Measurements from ENCODE around the gene ITIH2.
A peak's percentile ranks its signal among the peaks of the same experiment; 100 is the strongest.
"Not testable (repeated sequence)": the region's sequence is repeated elsewhere in the genome, so short reads cannot be mapped to it uniquely, and the experiment has no call there.

The ITIH2 gene, protein sequence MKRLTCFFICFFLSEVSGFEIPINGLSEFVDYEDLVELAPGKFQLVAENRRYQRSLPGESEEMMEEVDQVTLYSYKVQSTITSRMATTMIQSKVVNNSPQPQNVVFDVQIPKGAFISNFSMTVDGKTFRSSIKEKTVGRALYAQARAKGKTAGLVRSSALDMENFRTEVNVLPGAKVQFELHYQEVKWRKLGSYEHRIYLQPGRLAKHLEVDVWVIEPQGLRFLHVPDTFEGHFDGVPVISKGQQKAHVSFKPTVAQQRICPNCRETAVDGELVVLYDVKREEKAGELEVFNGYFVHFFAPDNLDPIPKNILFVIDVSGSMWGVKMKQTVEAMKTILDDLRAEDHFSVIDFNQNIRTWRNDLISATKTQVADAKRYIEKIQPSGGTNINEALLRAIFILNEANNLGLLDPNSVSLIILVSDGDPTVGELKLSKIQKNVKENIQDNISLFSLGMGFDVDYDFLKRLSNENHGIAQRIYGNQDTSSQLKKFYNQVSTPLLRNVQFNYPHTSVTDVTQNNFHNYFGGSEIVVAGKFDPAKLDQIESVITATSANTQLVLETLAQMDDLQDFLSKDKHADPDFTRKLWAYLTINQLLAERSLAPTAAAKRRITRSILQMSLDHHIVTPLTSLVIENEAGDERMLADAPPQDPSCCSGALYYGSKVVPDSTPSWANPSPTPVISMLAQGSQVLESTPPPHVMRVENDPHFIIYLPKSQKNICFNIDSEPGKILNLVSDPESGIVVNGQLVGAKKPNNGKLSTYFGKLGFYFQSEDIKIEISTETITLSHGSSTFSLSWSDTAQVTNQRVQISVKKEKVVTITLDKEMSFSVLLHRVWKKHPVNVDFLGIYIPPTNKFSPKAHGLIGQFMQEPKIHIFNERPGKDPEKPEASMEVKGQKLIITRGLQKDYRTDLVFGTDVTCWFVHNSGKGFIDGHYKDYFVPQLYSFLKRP

DNA sequence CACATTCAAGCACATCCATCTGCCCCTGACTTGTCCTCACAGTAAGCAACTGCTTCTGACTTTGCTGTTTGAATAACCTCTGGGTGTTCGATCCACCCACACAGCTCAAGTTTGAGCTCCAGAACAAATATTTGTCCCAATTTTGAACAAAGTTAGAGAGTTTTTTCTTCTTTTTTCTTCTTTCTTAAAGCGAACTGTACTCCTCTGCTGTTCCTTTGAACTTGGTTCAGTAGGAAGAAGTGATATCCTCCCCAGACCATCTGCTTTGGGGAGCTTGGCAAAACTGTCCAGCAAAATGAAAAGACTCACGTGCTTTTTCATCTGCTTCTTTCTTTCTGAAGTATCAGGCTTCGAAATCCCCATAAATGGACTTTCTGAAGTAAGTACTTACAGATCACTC lies at the start of gene ITIH2:
Gene ITIH2 (plus strand): TSS at position 177 of the 400 bp plus-strand sequence. CDS start 119 bp downstream, at position 296.
- no peaks in the 10 kb centered on the region for H3K36me3 Mint-ChIP-seq (ENCODE audit: low read depth)
- H3K4me1 Mint-ChIP-seq: no peaks in the 10 kb centered on the region
- DNase-seq (no peak), ATAC-seq (no peak)
- no peak within 1 kb of the TSS for H3K4me3 Mint-ChIP-seq
- no peaks in the 10 kb centered on the region for H3K9me3 Mint-ChIP-seq
- no peak within 1 kb of the TSS for H3K27ac Mint-ChIP-seq
- peaks cover 39% of the 10 kb centered on the region for H3K27me3 Mint-ChIP-seq

DNA sequence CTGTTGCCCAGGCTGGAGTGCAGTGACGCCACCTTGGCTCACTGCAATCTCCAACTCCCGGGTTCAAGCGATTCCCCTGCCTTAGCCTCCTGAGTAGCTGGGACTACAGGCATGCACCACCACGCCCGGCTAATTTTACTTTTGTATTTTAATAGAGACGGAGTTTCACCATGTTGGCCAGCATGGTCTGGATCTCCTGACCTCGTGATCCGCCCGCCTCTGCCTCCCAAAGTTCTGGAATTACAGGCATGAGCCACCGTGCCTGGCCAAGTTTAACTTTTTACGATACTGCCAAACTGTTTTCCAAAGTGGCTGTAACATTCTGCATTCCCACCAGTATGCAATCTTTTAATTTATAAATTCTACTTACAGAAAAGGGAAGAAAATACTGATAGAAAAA lies 46.0 kb upstream of the ITIH2 start:
- H3K4me1 Mint-ChIP-seq; H3K36me3 Mint-ChIP-seq (ENCODE audit: low read depth); H3K9me3 Mint-ChIP-seq; H3K27ac Mint-ChIP-seq; ATAC-seq; H3K4me3 Mint-ChIP-seq; DNase-seq: not testable (repeated sequence)
- peaks cover 21% of the 10 kb centered on the region for H3K27me3 Mint-ChIP-seq

- ATAC-seq (no peak), DNase-seq (no peak)
- Mint-ChIP-seq H3K36me3 (ENCODE audit: low read depth) (no peaks in the 10 kb centered on the region), H3K27ac (no peak overlapping the region), H3K4me1 (no peaks in the 10 kb centered on the region), H3K4me3 (no peak overlapping the region), H3K27me3 (peaks cover 23% of the 10 kb centered on the region), H3K9me3 (no peaks in the 10 kb centered on the region)
These were observed 45.6 kb upstream of the ITIH2 start for GRCh38 chr10:7657552-7657951.

DNA sequence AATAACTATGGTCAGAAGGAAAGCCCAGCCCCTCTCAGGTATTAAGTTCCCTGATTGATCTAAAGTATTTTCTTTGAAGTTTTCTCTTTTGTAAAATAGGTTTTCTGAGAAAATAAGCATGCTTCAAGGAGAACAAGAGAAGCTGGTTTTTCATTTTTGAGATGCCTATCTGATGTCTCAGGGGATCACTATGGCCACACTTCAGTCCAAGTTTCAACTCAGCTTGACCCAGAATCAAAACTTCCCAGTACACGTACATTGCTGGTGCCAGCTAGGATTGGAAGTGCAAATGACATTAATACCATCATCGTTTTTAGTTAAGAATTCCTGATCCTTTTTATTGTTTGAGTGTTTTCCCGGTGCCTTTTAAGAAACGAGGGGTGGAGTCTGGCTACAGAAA lies 43.6 kb upstream of the ITIH2 start:
- H3K27me3 Mint-ChIP-seq: peaks cover 34% of the 10 kb centered on the region
- H3K4me3 Mint-ChIP-seq: no peak overlapping the region
- H3K36me3 Mint-ChIP-seq (ENCODE audit: low read depth): no peaks in the 10 kb centered on the region
- DNase-seq (no peak), ATAC-seq (no peak)
- no peak overlapping the region for H3K27ac Mint-ChIP-seq
- no peaks in the 10 kb centered on the region for H3K9me3 Mint-ChIP-seq
- no peaks in the 10 kb centered on the region for H3K4me1 Mint-ChIP-seq

DNA sequence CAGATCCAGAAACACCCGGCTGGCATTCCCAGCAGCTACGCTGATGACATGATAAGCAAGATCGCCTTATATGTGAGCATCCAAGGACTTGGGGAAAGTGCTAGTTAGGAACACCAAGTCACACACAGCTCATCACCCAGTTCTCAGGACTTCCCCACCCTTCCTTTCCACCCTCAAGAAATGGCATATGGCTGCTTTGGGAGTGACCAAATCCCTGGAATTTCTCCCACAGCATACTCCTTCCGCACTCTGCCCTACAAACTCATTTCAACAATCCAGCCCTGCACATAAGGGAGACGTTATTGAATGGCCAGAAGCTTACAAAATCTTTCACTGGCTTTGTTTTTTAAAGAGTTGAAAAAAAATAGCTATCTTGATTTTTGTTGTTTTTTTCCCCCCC lies 40.6 kb upstream of the ITIH2 start:
- ATAC-seq: no peak
- H3K36me3 Mint-ChIP-seq (ENCODE audit: low read depth): no peaks in the 10 kb centered on the region
- no peak overlapping the region for H3K4me3 Mint-ChIP-seq
- H3K9me3 Mint-ChIP-seq: no peaks in the 10 kb centered on the region
- H3K4me1 Mint-ChIP-seq: peaks cover 9% of the 10 kb centered on the region
- DNase-seq: no peak
- no peak overlapping the region for H3K27ac Mint-ChIP-seq
- H3K27me3 Mint-ChIP-seq: peaks cover 53% of the 10 kb centered on the region

GRCh38 chr10:7664707-7665106 lies 38.4 kb upstream of the ITIH2 start:
- Mint-ChIP-seq H3K9me3 (no peaks in the 10 kb centered on the region), H3K4me3 (no peak overlapping the region), H3K27me3 (peaks cover 53% of the 10 kb centered on the region), H3K4me1 (peaks cover 12% of the 10 kb centered on the region), H3K36me3 (ENCODE audit: low read depth) (no peaks in the 10 kb centered on the region), H3K27ac (no peak overlapping the region)
- ATAC-seq: no peak
- DNase-seq: no peak

GRCh38 chr10:7665767-7666166 lies 37.3 kb upstream of the ITIH2 start:
- DNase-seq: no peak
- Mint-ChIP-seq H3K27ac (no peak overlapping the region), H3K36me3 (ENCODE audit: low read depth) (no peaks in the 10 kb centered on the region), H3K4me1 (peaks cover 12% of the 10 kb centered on the region), H3K4me3 (peak overlapping the region; percentile 63), H3K27me3 (peaks cover 55% of the 10 kb centered on the region), H3K9me3 (no peaks in the 10 kb centered on the region)
- no peak for ATAC-seq

DNA sequence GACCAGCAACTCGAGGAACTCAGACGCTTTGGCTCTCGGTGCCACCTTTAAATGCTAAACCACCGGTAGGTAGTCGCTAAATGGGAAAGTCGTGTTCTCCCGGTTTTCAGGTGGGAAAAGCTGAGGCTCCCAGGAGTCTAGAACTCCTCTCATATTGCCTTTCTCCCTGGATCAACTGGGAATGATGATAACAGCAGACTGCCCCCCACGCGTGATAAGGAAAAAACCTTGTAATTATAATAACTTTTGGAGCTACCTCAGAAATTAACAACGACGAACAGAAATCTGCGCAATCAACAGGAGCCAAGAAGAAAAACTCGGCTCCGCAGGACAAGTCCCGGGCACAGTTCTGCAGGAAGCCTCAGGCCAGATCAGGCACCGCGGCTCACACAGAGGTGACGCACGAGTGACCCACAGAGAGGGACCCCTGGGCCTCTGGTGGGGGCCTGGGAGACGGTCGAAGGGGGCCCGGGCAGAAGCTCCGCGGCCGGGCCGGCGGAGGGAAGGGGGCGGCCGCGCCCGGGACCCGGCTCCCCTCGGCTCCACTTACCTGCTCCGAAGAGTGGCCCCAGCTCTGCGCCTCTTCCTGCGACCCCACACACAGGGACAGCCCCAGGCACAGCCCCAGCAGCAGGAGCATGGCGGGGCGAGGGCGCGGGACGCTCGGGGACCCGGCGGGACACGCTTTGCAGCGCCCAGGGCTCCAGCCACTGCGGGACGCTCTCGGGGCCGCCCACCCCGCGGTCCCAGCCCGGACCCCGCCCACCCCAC lies 36.7 kb upstream of the ITIH2 start, which contains the start of gene ITIH5:
Gene ITIH5 (minus strand): TSS at position 714 of the 771 bp plus-strand sequence. CDS start 74 bp downstream, at position 640.
- H3K27me3 Mint-ChIP-seq: peaks cover 57% of the 10 kb centered on the region
- peaks cover 12% of the 10 kb centered on the region for H3K4me1 Mint-ChIP-seq
- H3K4me3 Mint-ChIP-seq: peak within 1 kb of the TSS; percentile 63
- H3K36me3 Mint-ChIP-seq (ENCODE audit: low read depth): no peaks in the 10 kb centered on the region
- no peaks in the 10 kb centered on the region for H3K9me3 Mint-ChIP-seq
- peak; percentile 8 for DNase-seq
- no peak within 1 kb of the TSS for H3K27ac Mint-ChIP-seq
- ATAC-seq: peak; percentile 36

DNA sequence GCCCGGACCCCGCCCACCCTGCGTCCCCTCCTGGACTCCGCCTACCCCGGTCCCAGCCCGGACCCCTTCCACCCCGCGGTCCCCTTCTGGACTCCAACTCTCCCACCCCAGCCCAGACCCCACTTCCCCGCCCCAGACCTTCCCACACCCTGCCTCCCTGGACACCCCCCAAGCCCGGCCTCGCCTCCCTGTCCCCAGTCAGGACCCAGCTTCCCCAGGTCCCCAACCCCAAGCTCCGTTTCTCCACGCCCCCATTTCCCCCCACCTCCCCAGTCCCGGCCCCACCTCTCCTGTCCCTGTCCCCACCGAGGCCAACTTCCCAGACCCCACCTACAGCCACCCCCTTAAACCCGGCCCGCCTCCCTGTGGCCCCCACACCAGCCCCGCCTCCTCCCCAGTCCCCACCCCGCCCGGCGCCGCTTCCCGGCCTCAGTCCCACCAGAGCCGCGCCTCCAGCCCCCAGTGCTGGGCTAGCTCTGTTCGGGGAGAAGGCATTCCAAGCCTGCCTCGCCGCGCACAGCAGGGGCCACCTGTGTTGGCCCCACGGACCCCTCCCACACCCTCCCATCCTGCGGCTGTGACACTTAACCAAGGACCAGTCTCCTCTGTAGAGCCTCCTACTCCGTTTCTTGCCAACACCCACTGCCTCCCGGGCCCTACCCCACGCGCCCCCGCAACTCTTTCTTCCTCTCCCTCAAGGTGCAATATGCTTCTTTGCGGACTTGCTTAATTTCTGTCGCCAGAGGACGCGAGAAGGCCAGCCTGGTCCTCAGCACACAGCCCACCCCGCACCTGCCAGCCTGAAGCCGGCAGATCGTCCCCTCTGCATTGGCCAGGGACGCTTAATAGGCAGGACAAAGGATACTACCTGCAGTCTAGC lies 35.6 kb upstream of the ITIH2 start:
- Mint-ChIP-seq H3K27ac (no peak overlapping the region), H3K36me3 (ENCODE audit: low read depth) (no peaks in the 10 kb centered on the region), H3K4me3 (peak overlapping the region; percentile 55), H3K9me3 (no peaks in the 10 kb centered on the region), H3K27me3 (peaks cover 58% of the 10 kb centered on the region), H3K4me1 (peaks cover 12% of the 10 kb centered on the region)
- no peak for DNase-seq
- no peak for ATAC-seq

- Mint-ChIP-seq H3K36me3 (ENCODE audit: low read depth) (no peaks in the 10 kb centered on the region), H3K27ac (no peak overlapping the region), H3K9me3 (no peaks in the 10 kb centered on the region), H3K4me1 (peaks cover 12% of the 10 kb centered on the region), H3K27me3 (peaks cover 54% of the 10 kb centered on the region), H3K4me3 (no peak overlapping the region)
- ATAC-seq: no peak
- no peak for DNase-seq
These were observed 33.0 kb upstream of the ITIH2 start for GRCh38 chr10:7670157-7670556.

DNA sequence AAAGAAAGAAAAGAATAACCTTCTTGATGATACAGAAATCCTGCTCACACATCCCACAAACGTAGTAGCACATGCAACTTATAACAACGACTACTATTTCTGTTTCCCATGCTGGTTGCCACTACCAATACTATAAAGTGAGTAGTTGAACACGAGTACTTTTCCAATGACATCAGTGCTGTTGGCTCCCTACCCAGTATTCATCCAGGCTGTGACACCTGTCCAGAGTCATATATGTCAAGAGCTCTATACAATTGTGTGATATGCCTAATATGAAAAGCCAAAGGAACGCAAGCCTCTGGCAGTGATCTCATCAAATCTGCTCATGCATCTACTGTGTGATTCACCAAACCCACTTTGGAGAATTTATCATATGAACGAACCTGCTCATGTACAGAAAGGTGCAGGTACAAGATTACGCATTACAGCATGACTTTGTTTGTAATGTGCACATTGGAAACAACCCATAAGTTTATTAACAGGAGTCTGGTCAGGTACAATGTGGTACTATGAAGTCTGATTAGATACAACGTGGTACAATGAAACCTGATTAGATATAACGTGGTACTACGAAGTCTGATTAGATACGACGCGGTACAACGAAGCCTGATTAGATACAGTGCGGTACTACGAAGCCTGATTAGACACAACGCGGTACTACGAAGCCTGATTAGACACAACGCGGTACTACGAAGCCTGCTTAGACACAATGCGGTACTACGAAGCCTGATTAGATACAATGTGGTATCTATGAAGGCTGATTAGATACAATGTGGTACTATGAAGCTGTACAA lies 30.6 kb upstream of the ITIH2 start:
- DNase-seq (no peak), ATAC-seq (no peak)
- H3K27me3 Mint-ChIP-seq: peaks cover 48% of the 10 kb centered on the region
- H3K4me1 Mint-ChIP-seq: peaks cover 3% of the 10 kb centered on the region
- no peak overlapping the region for H3K27ac Mint-ChIP-seq
- H3K4me3 Mint-ChIP-seq: no peak overlapping the region
- no peaks in the 10 kb centered on the region for H3K9me3 Mint-ChIP-seq
- no peaks in the 10 kb centered on the region for H3K36me3 Mint-ChIP-seq (ENCODE audit: low read depth)

DNA sequence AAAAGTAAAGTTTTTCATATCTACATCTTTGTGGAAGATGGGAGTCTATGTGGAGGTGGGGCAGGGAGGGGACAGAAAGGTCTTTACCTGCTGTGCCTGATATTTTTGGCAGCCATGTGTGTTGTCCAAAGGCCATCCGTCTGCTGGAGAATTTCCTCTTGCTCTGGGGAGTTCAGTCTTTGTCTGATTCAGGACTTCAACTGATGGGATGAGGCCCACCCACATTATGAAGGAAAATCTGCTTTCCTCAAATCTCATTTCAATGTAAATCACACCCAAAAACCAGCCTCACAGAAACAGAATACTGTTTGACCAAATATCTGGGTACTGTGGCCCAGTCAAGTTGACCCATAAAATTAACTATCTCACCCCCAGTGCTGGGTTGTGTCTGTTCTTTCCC lies 23.9 kb upstream of the ITIH2 start:
- no peak overlapping the region for H3K27ac Mint-ChIP-seq
- H3K4me1 Mint-ChIP-seq: no peaks in the 10 kb centered on the region
- H3K27me3 Mint-ChIP-seq: peaks cover 18% of the 10 kb centered on the region
- no peak for ATAC-seq
- H3K9me3 Mint-ChIP-seq: no peaks in the 10 kb centered on the region
- H3K36me3 Mint-ChIP-seq (ENCODE audit: low read depth): no peaks in the 10 kb centered on the region
- DNase-seq: no peak
- H3K4me3 Mint-ChIP-seq: no peak overlapping the region

GRCh38 chr10:7680078-7680477 lies 23.0 kb upstream of the ITIH2 start:
- DNase-seq; H3K4me3 Mint-ChIP-seq; H3K9me3 Mint-ChIP-seq; H3K4me1 Mint-ChIP-seq; H3K27ac Mint-ChIP-seq; H3K36me3 Mint-ChIP-seq (ENCODE audit: low read depth): not testable (repeated sequence)
- ATAC-seq: peak; percentile 49
- H3K27me3 Mint-ChIP-seq: peaks cover 14% of the 10 kb centered on the region
